HG02840 (cell line): ENCODE measurements around the gene L3MBTL1.
"Not testable (repeated sequence)": the region's sequence is repeated elsewhere in the genome, so short reads cannot be mapped to it uniquely, and the experiment has no call there.

Experiments used
- ATAC-seq: cut with Tn5 transposase; IDR thresholded peaks from one replicate; pipeline ENCODE4 v1.9.1; 2021; ENCODE audit warnings: mild to moderate bottlenecking, moderate library complexity, moderate number of reproducible peaks; ENCODE audit not compliant: unreplicated experiment, low FRiP score

L3MBTL1 gene

DNA sequence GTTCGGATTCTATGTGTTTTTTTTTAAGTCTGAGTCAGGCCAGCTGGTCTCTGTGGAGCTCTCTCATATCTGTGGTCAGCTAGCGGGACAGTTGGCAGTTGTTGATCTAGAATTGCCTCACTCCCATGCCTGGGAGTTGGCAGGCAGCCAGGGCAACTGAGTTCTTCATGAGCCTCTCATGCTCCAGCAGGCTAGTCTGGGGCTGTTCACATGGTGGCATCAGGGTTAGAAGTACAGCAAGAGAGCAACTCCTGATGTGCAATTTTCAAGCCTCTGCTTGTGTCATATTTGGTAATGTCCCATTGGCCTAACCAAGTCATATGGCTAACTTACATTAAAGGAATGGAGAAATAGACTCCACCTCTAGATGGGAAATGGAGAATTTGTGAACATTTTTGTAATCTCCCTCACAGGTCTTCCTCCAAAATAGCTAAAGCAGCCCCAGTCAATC lies 76.5 kb downstream of the L3MBTL1 start:
- ATAC-seq = no peak

DNA sequence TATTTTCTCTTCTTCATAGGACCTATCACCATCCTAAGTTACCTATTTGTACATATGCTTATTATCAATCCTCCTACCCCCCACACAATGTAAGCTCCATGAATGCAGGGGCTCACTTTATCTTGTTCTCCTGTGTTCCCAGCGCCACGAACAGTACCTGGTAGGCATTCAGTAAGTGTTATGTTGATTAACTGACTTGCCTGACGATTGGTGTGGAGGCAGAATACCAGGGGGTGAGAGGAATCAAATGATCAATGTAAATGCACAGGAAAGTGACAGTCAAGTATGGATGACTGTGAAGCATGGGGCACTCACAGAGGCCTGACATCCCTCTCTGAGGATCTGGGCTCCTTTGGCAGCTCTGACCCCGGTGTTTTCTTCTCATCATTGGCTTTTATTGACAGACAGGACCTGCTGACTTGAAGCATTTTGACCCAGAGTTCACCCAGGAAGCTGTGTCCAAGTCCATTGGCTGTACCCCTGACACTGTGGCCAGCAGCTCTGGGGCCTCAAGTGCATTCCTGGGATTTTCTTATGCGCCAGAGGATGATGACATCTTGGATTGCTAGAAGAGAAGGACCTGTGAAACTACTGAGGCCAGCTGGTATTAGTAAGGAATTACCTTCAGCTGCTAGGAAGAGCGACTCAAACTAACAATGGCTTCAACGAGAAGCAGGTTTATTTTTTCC lies 77.1 kb downstream of the L3MBTL1 start:
- ATAC-seq = no peak

DNA sequence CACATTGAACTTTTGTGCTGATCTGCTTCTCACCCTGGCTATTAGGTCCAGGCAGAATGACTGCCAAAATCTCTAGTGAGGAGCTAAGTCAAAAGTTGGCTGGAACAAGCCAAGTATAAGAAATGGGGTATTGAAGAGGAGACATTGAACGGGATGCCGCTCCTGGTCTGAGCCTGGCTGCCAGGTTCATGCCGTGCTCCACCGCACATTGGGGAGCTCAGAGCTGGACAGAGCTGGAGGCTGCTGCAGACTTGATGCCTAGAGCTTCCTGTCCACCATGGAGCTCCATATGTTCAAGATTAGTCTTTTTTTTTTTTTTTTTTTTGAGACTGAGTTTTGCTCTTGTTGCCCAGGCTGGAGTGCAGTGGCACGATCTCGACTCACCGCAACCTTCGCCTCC lies 79.1 kb downstream of the L3MBTL1 start:
- ATAC-seq = no peak

DNA sequence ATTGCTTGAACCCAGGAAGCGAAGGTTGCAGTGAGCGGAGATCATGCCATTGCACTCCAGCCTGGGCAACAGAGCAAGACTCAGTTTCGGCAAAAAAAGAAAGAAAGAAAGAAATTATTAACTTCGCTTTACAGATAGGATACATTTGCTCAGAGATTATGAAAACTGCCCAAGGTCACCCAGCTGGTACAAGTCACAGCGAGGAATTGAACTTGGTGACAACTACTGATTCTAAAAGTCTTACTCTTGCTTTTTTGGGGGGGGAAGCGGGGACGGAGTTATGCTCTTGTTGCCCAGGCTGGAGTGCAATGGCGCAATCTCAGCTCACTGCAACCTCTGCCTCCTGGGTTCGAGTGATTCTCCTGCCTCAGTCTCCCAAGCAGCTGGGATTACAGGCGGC lies 81.0 kb downstream of the L3MBTL1 start:
- ATAC-seq = not testable (repeated sequence)

DNA sequence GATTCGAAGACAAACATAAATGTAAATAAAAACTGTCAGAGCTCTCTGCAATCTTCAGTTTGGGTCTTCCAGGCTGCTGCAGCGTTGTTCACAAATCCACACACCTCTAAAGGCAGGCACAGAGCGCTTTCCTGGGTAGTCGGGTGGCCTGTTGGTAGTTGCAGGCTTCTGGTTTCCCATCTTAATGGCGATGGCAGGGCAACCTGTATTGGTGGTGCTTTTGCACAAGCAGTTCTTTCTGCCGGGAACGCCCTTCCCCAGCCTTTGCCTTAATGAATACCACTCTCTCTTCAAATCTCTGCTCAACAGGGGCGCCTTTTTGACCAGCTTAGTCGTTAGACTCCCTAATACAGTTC lies 82.5 kb downstream of the L3MBTL1 start:
- no peak for ATAC-seq

DNA sequence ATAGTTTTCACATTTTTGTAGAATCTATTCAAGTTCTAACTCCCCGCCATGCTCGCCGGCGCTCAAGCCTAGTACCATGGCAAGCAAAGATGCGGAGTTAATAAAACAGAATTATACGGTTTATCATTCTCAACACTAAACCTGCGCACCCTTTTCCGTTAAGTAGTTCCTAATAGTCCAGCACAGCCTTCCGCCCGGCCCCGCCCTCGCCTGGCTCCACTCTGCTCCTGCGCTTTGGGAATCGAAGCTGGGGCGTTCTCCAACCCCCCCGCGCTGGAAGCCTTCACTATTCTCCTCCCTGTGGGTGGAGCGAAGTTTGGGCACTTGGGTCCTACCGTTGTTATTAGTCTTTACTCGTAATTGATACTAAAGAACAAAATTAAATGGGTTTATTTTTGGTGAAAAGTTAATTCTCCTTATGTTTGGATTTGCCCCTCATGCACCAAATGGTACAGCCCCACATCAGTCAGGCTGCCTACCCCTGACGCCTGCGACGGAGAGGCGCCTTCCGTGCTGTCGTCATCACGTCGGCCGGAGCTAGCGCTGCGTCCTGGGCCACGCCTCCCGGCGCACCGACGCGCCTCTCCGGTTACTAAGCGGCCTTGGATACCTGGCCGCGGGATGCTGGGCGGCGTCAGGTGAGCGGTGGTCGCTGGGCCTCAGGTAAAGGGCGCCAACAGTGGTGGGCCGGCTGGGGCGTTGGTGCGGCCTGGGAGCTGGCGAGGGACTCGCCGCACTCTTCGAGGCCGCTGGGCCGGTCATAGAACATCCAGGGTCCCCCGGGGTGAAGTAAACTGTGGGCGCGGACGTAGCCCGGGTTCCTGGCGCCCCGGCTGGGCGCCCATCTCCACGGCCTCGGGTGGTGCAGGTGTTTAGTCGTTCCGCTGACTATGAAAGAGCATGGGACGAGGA lies 83.2 kb downstream of the L3MBTL1 start, which contains the start of gene IFT52:
TSS of gene IFT52 (plus strand) at position 546 of the 912 bp plus-strand sequence. CDS start 3,762 bp downstream, outside the sequence.
- ATAC-seq = peak; percentile 97
